Measurements from ENCODE around the gene EDIL3. TPM values are rescaled to one million over a fixed set of nuclear protein-coding genes. Genes with fewer than 3 reads are reported as not detected.
"Not testable (repeated sequence)": the region's sequence is repeated elsewhere in the genome, so short reads cannot be mapped to it uniquely, and the experiment has no call there.

EDIL3 gene
- total RNA-seq, 1 donor from 2014 or later, result 1.1 TPM

DNA sequence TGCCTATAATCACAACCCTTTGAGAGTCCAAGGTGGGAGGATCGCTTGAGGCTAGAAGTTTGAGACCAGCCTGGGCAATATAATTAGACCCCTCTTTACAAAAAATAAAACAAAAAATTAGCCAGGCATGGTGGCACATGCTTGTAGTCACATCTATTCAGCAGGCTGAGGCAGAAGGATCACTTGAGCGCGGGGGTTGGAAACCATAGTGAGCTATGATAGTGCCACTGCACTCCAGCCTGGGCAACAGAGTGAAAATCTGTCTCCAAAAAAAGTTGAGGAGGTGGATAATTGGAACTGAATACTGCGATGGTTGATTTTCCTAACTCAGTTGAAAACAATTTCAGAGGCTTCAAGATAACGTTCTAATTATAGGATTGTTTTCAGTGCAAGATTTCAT, 52.6 kb downstream of the EDIL3 start:
- TF ChIP-seq, protein P1, sequence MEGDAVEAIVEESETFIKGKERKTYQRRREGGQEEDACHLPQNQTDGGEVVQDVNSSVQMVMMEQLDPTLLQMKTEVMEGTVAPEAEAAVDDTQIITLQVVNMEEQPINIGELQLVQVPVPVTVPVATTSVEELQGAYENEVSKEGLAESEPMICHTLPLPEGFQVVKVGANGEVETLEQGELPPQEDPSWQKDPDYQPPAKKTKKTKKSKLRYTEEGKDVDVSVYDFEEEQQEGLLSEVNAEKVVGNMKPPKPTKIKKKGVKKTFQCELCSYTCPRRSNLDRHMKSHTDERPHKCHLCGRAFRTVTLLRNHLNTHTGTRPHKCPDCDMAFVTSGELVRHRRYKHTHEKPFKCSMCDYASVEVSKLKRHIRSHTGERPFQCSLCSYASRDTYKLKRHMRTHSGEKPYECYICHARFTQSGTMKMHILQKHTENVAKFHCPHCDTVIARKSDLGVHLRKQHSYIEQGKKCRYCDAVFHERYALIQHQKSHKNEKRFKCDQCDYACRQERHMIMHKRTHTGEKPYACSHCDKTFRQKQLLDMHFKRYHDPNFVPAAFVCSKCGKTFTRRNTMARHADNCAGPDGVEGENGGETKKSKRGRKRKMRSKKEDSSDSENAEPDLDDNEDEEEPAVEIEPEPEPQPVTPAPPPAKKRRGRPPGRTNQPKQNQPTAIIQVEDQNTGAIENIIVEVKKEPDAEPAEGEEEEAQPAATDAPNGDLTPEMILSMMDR (IDR thresholded peaks at IDR 0.05; ENCODE audit: insufficient read depth, low read length, severe bottlenecking), result no peak
- Histone ChIP-seq H3K27me3 (ENCODE audit: control insufficient read depth, insufficient read depth, low read length) (no peaks in the 10 kb centered on the region), H3K36me3 (ENCODE audit: control insufficient read depth, insufficient read depth, low read length) (no peaks in the 10 kb centered on the region), H3K4me3 (ENCODE audit: low read depth, low read length) (no peak overlapping the region)
- FAIRE-seq (no peak), DNase-seq (ENCODE audit: low read depth) (no peak)

DNA sequence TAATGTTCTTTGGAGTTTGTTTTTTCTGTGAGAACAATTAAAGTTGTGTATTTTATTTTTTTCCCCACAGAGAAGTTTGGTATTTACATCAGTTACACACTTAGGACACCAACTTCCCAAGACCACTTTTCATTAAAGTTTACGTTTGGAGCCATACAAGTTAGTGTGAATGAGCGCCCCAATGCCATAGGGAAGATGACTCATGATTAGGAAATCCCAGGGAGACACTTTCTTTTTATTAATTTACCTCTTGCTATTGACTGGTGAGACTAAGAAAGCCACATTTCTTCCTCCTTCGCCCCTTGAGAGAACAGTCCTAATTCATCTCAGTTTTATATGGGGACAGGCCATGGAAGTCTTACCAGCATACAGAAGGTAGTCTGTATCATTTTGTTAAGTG, 57.1 kb downstream of the EDIL3 start:
- Histone ChIP-seq H3K4me3 (ENCODE audit: low read depth, low read length) (no peak overlapping the region), H3K27me3 (ENCODE audit: control insufficient read depth, insufficient read depth, low read length) (no peaks in the 10 kb centered on the region), H3K36me3 (ENCODE audit: control insufficient read depth, insufficient read depth, low read length) (no peaks in the 10 kb centered on the region)
- TF ChIP-seq, protein P1 (IDR thresholded peaks at IDR 0.05; ENCODE audit: insufficient read depth, low read length, severe bottlenecking), result no peak
- no peak for FAIRE-seq
- peak; percentile 44 for DNase-seq (ENCODE audit: low read depth)

DNA sequence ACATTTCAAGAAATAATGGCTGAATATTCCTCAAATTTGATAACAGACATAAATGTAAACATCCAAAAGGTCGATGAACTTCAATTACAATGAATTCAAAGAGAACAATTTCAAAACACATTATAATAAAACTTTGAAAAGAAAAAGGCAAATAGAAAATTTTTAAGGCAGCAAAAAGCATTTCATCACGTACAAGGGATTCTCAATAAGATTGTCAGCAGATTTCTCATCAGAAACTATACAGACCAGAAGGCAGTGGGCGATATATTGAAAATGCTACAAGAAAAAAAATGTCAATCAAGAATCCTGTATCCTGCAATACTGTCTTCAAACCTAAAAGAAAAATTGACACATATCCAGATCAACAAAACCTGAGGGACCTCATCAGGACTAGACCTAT, 62.0 kb downstream of the EDIL3 start:
- DNase-seq (ENCODE audit: low read depth) (no peak), FAIRE-seq (no peak)
- Histone ChIP-seq H3K36me3 (ENCODE audit: control insufficient read depth, insufficient read depth, low read length) (no peaks in the 10 kb centered on the region), H3K27me3 (ENCODE audit: control insufficient read depth, insufficient read depth, low read length) (no peaks in the 10 kb centered on the region), H3K4me3 (ENCODE audit: low read depth, low read length) (no peak overlapping the region)
- TF ChIP-seq, protein P1 (IDR thresholded peaks at IDR 0.05; ENCODE audit: insufficient read depth, low read length, severe bottlenecking), result no peak

DNA sequence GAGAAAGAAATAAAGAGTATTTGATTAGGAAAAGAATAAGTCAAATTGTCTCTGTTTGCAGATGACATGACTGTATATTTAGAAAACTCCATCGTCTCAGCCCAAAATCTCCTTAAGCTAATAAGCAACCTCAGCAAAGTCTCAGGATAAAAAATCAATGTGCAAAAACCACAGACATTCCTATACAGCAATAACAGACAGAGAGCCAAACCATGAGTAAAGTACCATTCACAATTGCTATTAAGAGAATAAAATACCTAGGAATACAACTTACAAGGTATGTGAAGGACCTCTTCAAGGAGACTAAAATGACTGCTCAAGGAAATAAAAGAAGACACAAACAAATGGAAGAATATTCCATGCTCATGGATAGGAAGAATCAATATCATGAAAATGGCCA, 66.9 kb downstream of the EDIL3 start:
- FAIRE-seq; H3K4me3 ChIP-seq (ENCODE audit: low read depth, low read length); H3K27me3 ChIP-seq (ENCODE audit: control insufficient read depth, insufficient read depth, low read length); DNase-seq (ENCODE audit: low read depth); H3K36me3 ChIP-seq (ENCODE audit: control insufficient read depth, insufficient read depth, low read length): not testable (repeated sequence)

DNA sequence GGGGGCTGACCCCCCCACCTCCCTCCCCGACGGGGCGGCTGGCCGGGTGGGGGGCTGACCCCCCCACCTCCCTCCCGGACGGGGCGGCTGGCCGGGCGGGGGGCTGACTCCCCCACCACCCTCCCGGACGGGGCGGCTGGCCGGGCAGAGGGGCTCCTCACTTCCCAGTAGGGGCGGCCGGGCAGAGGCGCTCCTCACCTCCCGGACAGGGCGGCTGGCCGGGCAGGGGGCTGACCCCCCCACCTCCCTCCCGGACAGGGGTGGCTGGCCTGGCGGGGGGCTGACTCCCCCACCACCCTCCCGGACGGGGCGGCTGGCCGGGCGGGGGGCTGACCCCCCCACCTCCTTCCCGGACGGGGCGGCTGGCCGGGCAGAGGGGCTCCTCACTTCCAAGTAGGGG, 72.4 kb downstream of the EDIL3 start:
- not testable (repeated sequence) for DNase-seq (ENCODE audit: low read depth); H3K4me3 ChIP-seq (ENCODE audit: low read depth, low read length); H3K36me3 ChIP-seq (ENCODE audit: control insufficient read depth, insufficient read depth, low read length); FAIRE-seq; H3K27me3 ChIP-seq (ENCODE audit: control insufficient read depth, insufficient read depth, low read length)

DNA sequence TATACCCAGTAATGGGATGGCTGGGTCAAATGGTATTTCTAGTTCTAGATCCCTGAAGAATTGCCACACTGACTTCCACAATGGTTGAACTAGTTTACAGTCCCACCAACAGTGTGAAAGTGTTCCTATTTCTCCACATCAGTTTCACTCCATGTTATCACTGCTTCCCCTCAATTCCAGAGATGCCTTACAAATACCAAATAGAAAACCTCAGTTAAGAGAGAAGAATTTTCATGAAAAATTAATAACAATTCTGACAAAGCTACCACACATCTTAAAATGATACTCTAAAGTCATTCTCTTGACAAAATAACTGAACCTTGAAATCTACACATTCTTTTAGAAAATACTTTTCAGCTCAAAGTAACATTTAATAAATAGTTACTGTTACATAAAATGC, 74.8 kb downstream of the EDIL3 start:
- H3K36me3 ChIP-seq (ENCODE audit: control insufficient read depth, insufficient read depth, low read length); FAIRE-seq; H3K4me3 ChIP-seq (ENCODE audit: low read depth, low read length); DNase-seq (ENCODE audit: low read depth); H3K27me3 ChIP-seq (ENCODE audit: control insufficient read depth, insufficient read depth, low read length): not testable (repeated sequence)

DNA sequence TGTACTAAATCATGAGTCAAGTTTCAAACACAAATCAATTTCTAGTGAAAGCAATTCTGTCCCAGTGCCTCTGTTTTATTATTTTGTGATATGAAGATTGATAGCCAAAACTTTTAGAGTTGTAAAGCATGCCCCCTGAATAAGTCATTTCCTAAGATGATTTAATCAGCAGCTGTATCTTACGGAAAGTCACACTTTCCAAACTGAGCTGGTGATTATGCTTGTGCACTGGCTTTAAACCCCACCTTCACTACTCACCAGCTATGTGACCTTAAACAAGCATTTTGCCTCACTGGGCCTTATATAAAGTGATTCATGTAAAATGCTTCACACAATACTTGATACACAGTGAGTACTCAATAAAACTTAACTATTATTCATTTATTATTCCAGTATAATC, 78.1 kb downstream of the EDIL3 start:
- H3K36me3 ChIP-seq (ENCODE audit: control insufficient read depth, insufficient read depth, low read length), result no peaks in the 10 kb centered on the region
- DNase-seq (ENCODE audit: low read depth), result no peak
- H3K4me3 ChIP-seq (ENCODE audit: low read depth, low read length), result no peak overlapping the region
- TF ChIP-seq, protein P1 (IDR thresholded peaks at IDR 0.05; ENCODE audit: insufficient read depth, low read length, severe bottlenecking), result no peak
- FAIRE-seq, result no peak
- no peaks in the 10 kb centered on the region for H3K27me3 ChIP-seq (ENCODE audit: control insufficient read depth, insufficient read depth, low read length)
